ENCODE results near the gene MESD. TPM values are rescaled to one million over a fixed set of nuclear protein-coding genes. Genes with fewer than 3 reads are reported as not detected.

Gene MESD
- total and polyA plus RNA-seq, 9 of the 15 experiments (the other 6 are each of a cell fraction or from before 2014, with no cell fraction given) = 11.3 to 39.7 (median 22.8) TPM

- no peak for TF ChIP-seq GABPA (tag; conservative IDR thresholded peaks at IDR 0.05; ENCODE audit: low read depth)
Observed at GRCh38 chr15:81006124-81006523, 16.5 kb upstream of the MESD start (continued).

- FAIRE-seq = no peak
- H3K4me3 ChIP-seq = no peak overlapping the region
- H3K79me2 ChIP-seq (ENCODE audit: control insufficient read depth, insufficient read depth, low read length) = peaks cover 43% of the 10 kb centered on the region
- no peak overlapping the region for H2AFZ ChIP-seq (ENCODE audit: low read depth, low read length)
- H3K9ac ChIP-seq (ENCODE audit: insufficient read depth in 1 of 2, low read depth in 2 of 2, low read length in 2 of 2) = no peak overlapping the region
- POLR2A ChIA-PET = interaction anchor here (0.6 kb wide), 1 partner anchor 14 kb away, joined by 3 read pairs; no protein-coding TSS in a partner anchor
- TF ChIP-seq HMG20A (CRISPR knock-in tag; conservative IDR thresholded peaks at IDR 0.05) (no peak), NFIC (IDR thresholded peaks at IDR 0.05) (no peak), RBM25 (IDR thresholded peaks at IDR 0.05; ENCODE audit: low read depth, low read length, severe bottlenecking) (no peak), ZFP1 (CRISPR knock-in tag; IDR thresholded peaks at IDR 0.05) (no peak), HDAC8 (tag; IDR thresholded peaks at IDR 0.05) (no peak), NR1H2 (CRISPR knock-in tag; IDR thresholded peaks at IDR 0.05) (no peak), HMGN3 (IDR thresholded peaks at IDR 0.05; ENCODE audit: borderline replicate concordance, extremely low read depth, insufficient read length, low read depth, low read length) (peak; percentile 12), ZSCAN29 (IDR thresholded peaks at IDR 0.05) (no peak), KLF13 (tag; IDR thresholded peaks at IDR 0.05; ENCODE audit: borderline replicate concordance, low read depth) (no peak), CAMTA2 (CRISPR knock-in tag; conservative IDR thresholded peaks at IDR 0.05) (no peak), CREM (IDR thresholded peaks at IDR 0.05; ENCODE audit: low read depth) (no peak), POLR2AphosphoS5 (IDR thresholded peaks at IDR 0.05; ENCODE audit: control insufficient read depth, insufficient read depth, low read depth, low read length) (no peak), RBFOX2 (IDR thresholded peaks at IDR 0.05; ENCODE audit: low read depth, low read length) (peak; percentile 34; the same call in 1 of the 2 replicates), ZNF395 (CRISPR knock-in tag; IDR thresholded peaks at IDR 0.05) (no peak)
- TF ChIP-seq, protein P1, sequence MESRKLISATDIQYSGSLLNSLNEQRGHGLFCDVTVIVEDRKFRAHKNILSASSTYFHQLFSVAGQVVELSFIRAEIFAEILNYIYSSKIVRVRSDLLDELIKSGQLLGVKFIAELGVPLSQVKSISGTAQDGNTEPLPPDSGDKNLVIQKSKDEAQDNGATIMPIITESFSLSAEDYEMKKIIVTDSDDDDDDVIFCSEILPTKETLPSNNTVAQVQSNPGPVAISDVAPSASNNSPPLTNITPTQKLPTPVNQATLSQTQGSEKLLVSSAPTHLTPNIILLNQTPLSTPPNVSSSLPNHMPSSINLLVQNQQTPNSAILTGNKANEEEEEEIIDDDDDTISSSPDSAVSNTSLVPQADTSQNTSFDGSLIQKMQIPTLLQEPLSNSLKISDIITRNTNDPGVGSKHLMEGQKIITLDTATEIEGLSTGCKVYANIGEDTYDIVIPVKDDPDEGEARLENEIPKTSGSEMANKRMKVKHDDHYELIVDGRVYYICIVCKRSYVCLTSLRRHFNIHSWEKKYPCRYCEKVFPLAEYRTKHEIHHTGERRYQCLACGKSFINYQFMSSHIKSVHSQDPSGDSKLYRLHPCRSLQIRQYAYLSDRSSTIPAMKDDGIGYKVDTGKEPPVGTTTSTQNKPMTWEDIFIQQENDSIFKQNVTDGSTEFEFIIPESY (CRISPR knock-in tag; IDR thresholded peaks at IDR 0.05) = peak; percentile 80
- CTCF ChIA-PET (ENCODE audit: low intra/inter-chr PET ratio) = no interaction called here
- intact Hi-C loops (cut with micrococcal nuclease) (no loop called here), in situ Hi-C loops (cut with MboI) (no loop called here)
- H3K27ac ChIP-seq (ENCODE audit: extremely low read depth, low read depth, low read length) = no peak overlapping the region
- no peaks in the 10 kb centered on the region for H4K20me1 ChIP-seq (replicated peaks; ENCODE audit: control insufficient read depth, insufficient read depth, low read length)
- no peak for DNase-seq (ENCODE audit: extremely low read depth in 1 of 4, low spot score in 3 of 4)
- BruUV-seq (replicated peaks) = no TSS peak
- no peak for ATAC-seq
- 100% methylated on average over 4 of the region's 19 CpGs for WGBS (ENCODE audit: insufficient coverage, low coverage, missing lambda C conversion rate)
- no peaks in the 10 kb centered on the region for H3K9me1 ChIP-seq (ENCODE audit: control insufficient read depth, insufficient read depth, low read length)
- H3K27me3 ChIP-seq (ENCODE audit: control insufficient read depth in 2 of 2, insufficient read depth in 2 of 2, low read length in 2 of 2) = no peaks in the 10 kb centered on the region
- H3K4me1 ChIP-seq (replicated peaks in 1 of 2; ENCODE audit: control insufficient read depth in 2 of 2, insufficient read depth in 2 of 2, low read length in 2 of 2) = peaks cover 12 to 31% of the 10 kb centered on the region in 2 experiments
- no peak overlapping the region for H3K4me2 ChIP-seq (ENCODE audit: insufficient read depth, low read length)
- H3K36me3 ChIP-seq (ENCODE audit: control insufficient read depth, insufficient read depth, low read length) = peaks cover 13% of the 10 kb centered on the region; the same call in 1 of the 3 replicates
- no peaks in the 10 kb centered on the region for H3K9me3 ChIP-seq (replicated peaks; ENCODE audit: control insufficient read depth, insufficient read depth, low read depth, low read length)
Observed at GRCh38 chr15:81003097-81003350, 13.4 kb upstream of the MESD start.
